ENCODE results near the gene STXBP6. TPM values are rescaled to one million over a fixed set of nuclear protein-coding genes. Genes with fewer than 3 reads are reported as not detected.

The STXBP6 gene
- total RNA-seq, 1 donor from 2014 or later = 27.4 TPM

- Histone ChIP-seq H3K4me3 (no peak overlapping the region), H3K36me3 (no peaks in the 10 kb centered on the region), H3K9me3 (no peaks in the 10 kb centered on the region), H3K4me1 (no peaks in the 10 kb centered on the region), H3K27ac (no peak overlapping the region), H3K27me3 (no peaks in the 10 kb centered on the region)
- intact Hi-C loops (cut with DNase I) = no loop called here
- DNase-seq (no peak), ATAC-seq (peak; percentile 60)
- peak; percentile 50 for TF ChIP-seq CTCF (IDR thresholded peaks at IDR 0.05)
Measured at GRCh38 chr14:25042362-25043299, 7.3 kb downstream of the STXBP6 start.

GRCh38 chr14:25041898-25042297 is 8.0 kb downstream of the STXBP6 start:
- DNase-seq = no peak
- no peak for TF ChIP-seq CTCF (IDR thresholded peaks at IDR 0.05)
- no peaks in the 10 kb centered on the region for H3K9me3 ChIP-seq
- no peaks in the 10 kb centered on the region for H3K4me1 ChIP-seq
- intact Hi-C loops (cut with DNase I) = no loop called here
- no peak overlapping the region for H3K27ac ChIP-seq
- ATAC-seq = peak; percentile 32
- H3K4me3 ChIP-seq = no peak overlapping the region
- no peaks in the 10 kb centered on the region for H3K36me3 ChIP-seq
- H3K27me3 ChIP-seq = no peaks in the 10 kb centered on the region

GRCh38 chr14:25041484-25041883 is 8.5 kb downstream of the STXBP6 start:
- Histone ChIP-seq H3K4me3 (no peak overlapping the region), H3K36me3 (no peaks in the 10 kb centered on the region), H3K27ac (no peak overlapping the region), H3K9me3 (no peaks in the 10 kb centered on the region), H3K27me3 (no peaks in the 10 kb centered on the region), H3K4me1 (no peaks in the 10 kb centered on the region)
- no peak for TF ChIP-seq CTCF (IDR thresholded peaks at IDR 0.05)
- intact Hi-C loops (cut with DNase I) = no loop called here
- no peak for DNase-seq
- ATAC-seq = no peak

GRCh38 chr14:25039933-25040332 is 10.0 kb downstream of the STXBP6 start:
- no peaks in the 10 kb centered on the region for H3K27me3 ChIP-seq
- no peaks in the 10 kb centered on the region for H3K36me3 ChIP-seq
- no peaks in the 10 kb centered on the region for H3K9me3 ChIP-seq
- H3K4me3 ChIP-seq = no peak overlapping the region
- TF ChIP-seq CTCF (IDR thresholded peaks at IDR 0.05) = no peak
- H3K4me1 ChIP-seq = no peaks in the 10 kb centered on the region
- no peak for ATAC-seq
- no peak for DNase-seq
- H3K27ac ChIP-seq = no peak overlapping the region
- intact Hi-C loops (cut with DNase I) = no loop called here

- H3K36me3 ChIP-seq = no peaks in the 10 kb centered on the region
- intact Hi-C loops (cut with DNase I) = no loop called here
- no peak for DNase-seq
- no peaks in the 10 kb centered on the region for H3K27me3 ChIP-seq
- H3K4me1 ChIP-seq = no peaks in the 10 kb centered on the region
- no peak overlapping the region for H3K27ac ChIP-seq
- no peaks in the 10 kb centered on the region for H3K9me3 ChIP-seq
- no peak overlapping the region for H3K4me3 ChIP-seq
- ATAC-seq = no peak
- TF ChIP-seq CTCF (IDR thresholded peaks at IDR 0.05) = no peak
Measured at GRCh38 chr14:25038044-25038668, 11.8 kb downstream of the STXBP6 start.
